Measurements from ENCODE around the gene SPECC1L.

Gene SPECC1L

GRCh38 chr22:24350627-24351026, 80.0 kb downstream of the SPECC1L start:
- H3K4me3 ChIP-seq (ENCODE audit: insufficient read depth, low read length, poor library complexity, severe bottlenecking), result no peak overlapping the region
- H4K20me1 ChIP-seq (ENCODE audit: low read depth, low read length), result no peaks in the 10 kb centered on the region
- no peak overlapping the region for H3K9ac ChIP-seq (ENCODE audit: low read length)
- H2AFZ ChIP-seq (ENCODE audit: low read depth, low read length, severe bottlenecking), result no peak overlapping the region
- TF ChIP-seq EZH2phosphoT487 (conservative IDR thresholded peaks at IDR 0.05; ENCODE audit: low read length), result no peak
- TF ChIP-seq, protein P1, sequence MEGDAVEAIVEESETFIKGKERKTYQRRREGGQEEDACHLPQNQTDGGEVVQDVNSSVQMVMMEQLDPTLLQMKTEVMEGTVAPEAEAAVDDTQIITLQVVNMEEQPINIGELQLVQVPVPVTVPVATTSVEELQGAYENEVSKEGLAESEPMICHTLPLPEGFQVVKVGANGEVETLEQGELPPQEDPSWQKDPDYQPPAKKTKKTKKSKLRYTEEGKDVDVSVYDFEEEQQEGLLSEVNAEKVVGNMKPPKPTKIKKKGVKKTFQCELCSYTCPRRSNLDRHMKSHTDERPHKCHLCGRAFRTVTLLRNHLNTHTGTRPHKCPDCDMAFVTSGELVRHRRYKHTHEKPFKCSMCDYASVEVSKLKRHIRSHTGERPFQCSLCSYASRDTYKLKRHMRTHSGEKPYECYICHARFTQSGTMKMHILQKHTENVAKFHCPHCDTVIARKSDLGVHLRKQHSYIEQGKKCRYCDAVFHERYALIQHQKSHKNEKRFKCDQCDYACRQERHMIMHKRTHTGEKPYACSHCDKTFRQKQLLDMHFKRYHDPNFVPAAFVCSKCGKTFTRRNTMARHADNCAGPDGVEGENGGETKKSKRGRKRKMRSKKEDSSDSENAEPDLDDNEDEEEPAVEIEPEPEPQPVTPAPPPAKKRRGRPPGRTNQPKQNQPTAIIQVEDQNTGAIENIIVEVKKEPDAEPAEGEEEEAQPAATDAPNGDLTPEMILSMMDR (IDR thresholded peaks at IDR 0.05; ENCODE audit: insufficient read depth, low read length, poor library complexity, severe bottlenecking), result no peak
- no peaks in the 10 kb centered on the region for H3K9me2 ChIP-seq (replicated peaks; ENCODE audit: insufficient read depth, low read length)
- H3K27ac ChIP-seq (ENCODE audit: low read depth, low read length), result no peak overlapping the region
- peaks cover 26% of the 10 kb centered on the region for H3K36me3 ChIP-seq (ENCODE audit: low read length)
- no peaks in the 10 kb centered on the region for H3K27me3 ChIP-seq (ENCODE audit: low read length)
- no peaks in the 10 kb centered on the region for H3K9me3 ChIP-seq (ENCODE audit: insufficient read depth, low read length)
- H3K79me2 ChIP-seq (ENCODE audit: insufficient read depth, low read length), result no peaks in the 10 kb centered on the region
- 0 out of 2 replicates have a peak, but pooled peaks cover 7% of the 10 kb centered on the region for H3F3A ChIP-seq (ENCODE audit: insufficient read depth)
- H3K4me2 ChIP-seq (ENCODE audit: low read depth, low read length, poor library complexity, severe bottlenecking), result no peak overlapping the region

- 0 out of 2 replicates have a peak, but pooled peaks cover 7% of the 10 kb centered on the region for H3F3A ChIP-seq (ENCODE audit: insufficient read depth)
- no peaks in the 10 kb centered on the region for H4K20me1 ChIP-seq (ENCODE audit: low read depth, low read length)
- no peak overlapping the region for H3K9ac ChIP-seq (ENCODE audit: low read length)
- no peak overlapping the region for H2AFZ ChIP-seq (ENCODE audit: low read depth, low read length, severe bottlenecking)
- H3K4me3 ChIP-seq (ENCODE audit: insufficient read depth, low read length, poor library complexity, severe bottlenecking), result no peak overlapping the region
- H3K36me3 ChIP-seq (ENCODE audit: low read length), result peaks cover 19% of the 10 kb centered on the region
- no peaks in the 10 kb centered on the region for H3K27me3 ChIP-seq (ENCODE audit: low read length)
- no peak overlapping the region for H3K4me2 ChIP-seq (ENCODE audit: low read depth, low read length, poor library complexity, severe bottlenecking)
- H3K79me2 ChIP-seq (ENCODE audit: insufficient read depth, low read length), result no peaks in the 10 kb centered on the region
- TF ChIP-seq EZH2phosphoT487 (conservative IDR thresholded peaks at IDR 0.05; ENCODE audit: low read length), result no peak
- TF ChIP-seq, protein P1 (IDR thresholded peaks at IDR 0.05; ENCODE audit: insufficient read depth, low read length, poor library complexity, severe bottlenecking), result no peak
- no peaks in the 10 kb centered on the region for H3K9me3 ChIP-seq (ENCODE audit: insufficient read depth, low read length)
- no peak overlapping the region for H3K27ac ChIP-seq (ENCODE audit: low read depth, low read length)
- H3K9me2 ChIP-seq (replicated peaks; ENCODE audit: insufficient read depth, low read length), result no peaks in the 10 kb centered on the region
Measured at GRCh38 chr22:24353121-24353520, 82.5 kb downstream of the SPECC1L start.

DNA sequence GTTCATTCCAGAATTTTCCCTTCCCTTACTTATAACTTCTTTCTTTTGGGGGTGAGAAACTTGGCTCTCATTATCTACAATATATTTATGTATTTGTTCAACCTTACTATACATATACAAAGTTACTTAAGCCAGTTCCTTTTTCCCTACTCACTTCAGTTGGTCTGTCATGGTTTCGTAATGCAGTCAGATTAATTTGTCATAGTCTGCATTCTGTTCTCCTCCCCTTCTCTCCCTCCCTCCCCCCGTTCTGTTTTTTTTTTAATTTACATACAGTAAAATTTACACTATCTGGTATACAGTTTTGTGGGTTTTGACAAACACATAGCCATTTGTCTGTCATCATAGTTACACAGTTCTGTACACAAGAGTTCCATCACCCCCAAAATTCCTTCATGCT, 84.9 kb downstream of the SPECC1L start:
- Histone ChIP-seq H3K9ac (ENCODE audit: low read length) (no peak overlapping the region), H3K79me2 (ENCODE audit: insufficient read depth, low read length) (no peaks in the 10 kb centered on the region), H3K9me2 (replicated peaks; ENCODE audit: insufficient read depth, low read length) (no peaks in the 10 kb centered on the region), H3K27me3 (ENCODE audit: low read length) (no peaks in the 10 kb centered on the region), H2AFZ (ENCODE audit: low read depth, low read length, severe bottlenecking) (no peak overlapping the region), H3K4me2 (ENCODE audit: low read depth, low read length, poor library complexity, severe bottlenecking) (no peak overlapping the region), H3K27ac (ENCODE audit: low read depth, low read length) (no peak overlapping the region), H3F3A (ENCODE audit: insufficient read depth) (0 out of 2 replicates have a peak, but pooled peaks cover 7% of the 10 kb centered on the region), H4K20me1 (ENCODE audit: low read depth, low read length) (no peaks in the 10 kb centered on the region), H3K9me3 (ENCODE audit: insufficient read depth, low read length) (no peaks in the 10 kb centered on the region), H3K4me3 (ENCODE audit: insufficient read depth, low read length, poor library complexity, severe bottlenecking) (no peak overlapping the region), H3K36me3 (ENCODE audit: low read length) (peaks cover 23% of the 10 kb centered on the region)
- TF ChIP-seq, protein P1 (IDR thresholded peaks at IDR 0.05; ENCODE audit: insufficient read depth, low read length, poor library complexity, severe bottlenecking), result no peak
- TF ChIP-seq EZH2phosphoT487 (conservative IDR thresholded peaks at IDR 0.05; ENCODE audit: low read length), result no peak

Data from SU-DHL-6 (cell line).